Gastrocnemius medialis (tissue), 4 donors: ENCODE data around the gene ACTR3. TPM values are rescaled to one million over a fixed set of nuclear protein-coding genes. Genes with fewer than 3 reads are reported as not detected.

Experiments
- ATAC-seq, 2 donors: fragments of 150-250 bp; one replicate each; pipeline ENCODE4 v1.9.1; 2016
- DNase-seq, 2 donors: peaks; one replicate each; pipeline ENCODE4 v3.0.0-alpha.2; 2019
- H3K27ac ChIP-seq, 4 donors: fragments of 200-600 bp; sonication (generic); 1 replicate in 1 of 4; 2 replicates in 3 of 4; pipeline ENCODE4 v1.5.1; 2016 to 2018; ENCODE audit warnings: mild to moderate bottlenecking in 2 of 4, moderate library complexity in 1 of 4
- H3K27me3 ChIP-seq, 3 donors: fragments of 200-600 bp; sonication (generic) in 2 of 3; 1 replicate in 1 of 3; 2 replicates in 2 of 3; pipeline versions ENCODE4 v1.5.1 to v1.6.0; 2016 to 2019; ENCODE audit warnings: mild to moderate bottlenecking in 1 of 3, moderate library complexity in 1 of 3
- H3K36me3 ChIP-seq, 2 donors: fragments of 200-600 bp; sonication (generic) in 1 of 2; one replicate each; pipeline ENCODE4 v1.5.1; 2017 to 2018
- H3K4me1 ChIP-seq, 2 donors: fragments of 200-600 bp; sonication (generic) in 1 of 2; one replicate each; pipeline ENCODE4 v1.5.1; 2016 to 2017; ENCODE audit warnings: mild to moderate bottlenecking in 2 of 2
- H3K4me3 ChIP-seq, 4 donors: fragments of 200-600 bp; sonication (generic) in 3 of 4; 1 replicate in 1 of 4; 2 replicates in 3 of 4; pipeline ENCODE4 v1.5.1; 2016 to 2019; ENCODE audit warnings: mild to moderate bottlenecking in 2 of 4
- H3K9me3 ChIP-seq, 3 donors: fragments of 200-600 bp; sonication (generic) in 2 of 3; 1 replicate in 1 of 3; 2 replicates in 2 of 3; pipeline ENCODE4 v1.5.1; 2016 to 2019
- CTCF ChIP-seq, 5 experiments: fragments of 450-650 bp in 3 of 5; fragments of 200-600 bp in 2 of 5; sonication (generic) in 2 of 5; IDR thresholded peaks in 4 of 5; conservative IDR thresholded peaks in 1 of 5; 1 replicate in 4 of 5; 2 replicates in 1 of 5; pipeline ENCODE4 v1.5.1; 2016 to 2019; ENCODE audit warnings: antibody characterized with exemption in 5 of 5, mild to moderate bottlenecking in 3 of 5, moderate library complexity in 3 of 5
- POLR2A ChIP-seq, 2 donors: fragments of 450-650 bp; IDR thresholded peaks; one replicate each; pipeline ENCODE4 v1.6.1; 2017; ENCODE audit warnings: antibody characterized with exemption in 2 of 2, mild to moderate bottlenecking in 2 of 2, moderate library complexity in 2 of 2
- in situ Hi-C, 4 donors: fragments of 200-750 bp; cut with MboI; loops; one replicate each; pipeline versions ENCODE4 v1.15.0 to v1.8.0; 2017; ENCODE audit warnings: low sequenced_read_pairs in 4 of 4
- intact Hi-C: fragments of 100-400 bp; cut with DNase I; formaldehyde crosslinking; loops from one replicate; pipeline ENCODE4 v1.15.1; 2023; ENCODE audit warnings: low total_unique reads
- total RNA-seq, 4 donors: library from RNA; depleted of rRNA; stranded (reverse); fragments of >200 nt; gene quantifications; one replicate each; pipeline versions ENCODE4 v1.1.0 to v1.2.3, GENCODE V29; 2016

The ACTR3 gene
- total RNA-seq, 4 donors from 2014 or later: 39.3 to 75.0 (median 56.6) TPM

DNA sequence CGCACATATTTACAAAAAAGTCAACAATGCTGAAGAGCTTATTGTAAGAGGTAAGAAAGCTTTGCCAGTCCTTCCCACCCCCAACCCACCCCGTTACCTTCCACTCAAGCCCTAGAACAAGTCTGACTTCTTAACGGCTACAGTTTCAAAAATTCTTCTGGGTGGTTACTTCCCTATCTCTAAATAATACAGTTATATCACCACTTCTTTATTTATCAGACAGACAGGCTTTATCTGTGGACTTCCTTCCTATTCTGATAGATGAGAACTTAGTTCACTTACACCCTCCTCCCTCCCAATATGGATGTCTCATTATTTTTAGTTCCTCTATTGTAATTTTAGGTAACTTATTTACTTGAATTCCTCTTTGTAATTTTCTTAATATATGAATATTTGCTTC is 26.7 kb upstream of the ACTR3 start:
- no peak for DNase-seq
- intact Hi-C loops: no loop called here
- in situ Hi-C loops: no loop called here
- H3K4me3 ChIP-seq: no peak overlapping the region
- TF ChIP-seq POLR2A (IDR thresholded peaks at IDR 0.05) (no peak), CTCF (IDR thresholded peaks at IDR 0.05 in 4 of 5, conservative IDR thresholded peaks at IDR 0.05 in 1 of 5) (no peak)
- no peaks in the 10 kb centered on the region for H3K36me3 ChIP-seq
- no peaks in the 10 kb centered on the region for H3K27me3 ChIP-seq
- ATAC-seq: no peak
- no peaks in the 10 kb centered on the region for H3K4me1 ChIP-seq
- no peak overlapping the region for H3K27ac ChIP-seq
- no peaks in the 10 kb centered on the region for H3K9me3 ChIP-seq

- H3K4me3 ChIP-seq: no peak overlapping the region
- intact Hi-C loops: no loop called here
- no peaks in the 10 kb centered on the region for H3K27me3 ChIP-seq
- DNase-seq: no peak
- no peak for ATAC-seq
- H3K9me3 ChIP-seq: no peaks in the 10 kb centered on the region
- in situ Hi-C loops: no loop called here
- no peak overlapping the region for H3K27ac ChIP-seq
- TF ChIP-seq CTCF (IDR thresholded peaks at IDR 0.05 in 4 of 5, conservative IDR thresholded peaks at IDR 0.05 in 1 of 5) (no peak), POLR2A (IDR thresholded peaks at IDR 0.05) (no peak)
- H3K36me3 ChIP-seq: no peaks in the 10 kb centered on the region
- no peaks in the 10 kb centered on the region for H3K4me1 ChIP-seq
Measured at GRCh38 chr2:113867571-113867970, 22.3 kb upstream of the ACTR3 start.

DNA sequence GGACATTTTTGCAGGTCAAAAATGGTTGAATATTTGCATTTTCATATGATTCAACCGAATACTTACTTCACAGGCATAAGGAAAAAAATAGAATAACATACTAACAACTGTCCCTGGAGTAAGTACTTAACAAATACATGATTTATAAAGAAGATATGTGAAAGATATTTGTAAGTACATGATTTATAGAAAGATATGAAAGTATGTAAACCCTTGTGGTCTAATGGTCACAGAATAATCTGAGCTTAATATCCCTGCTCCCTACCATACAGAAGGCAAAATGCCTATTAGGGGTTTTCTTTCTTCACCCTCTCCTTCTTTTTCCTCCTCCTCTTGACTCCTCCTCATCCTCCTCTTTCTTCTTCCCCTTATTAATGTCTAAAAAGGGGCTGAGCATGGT is 20.6 kb upstream of the ACTR3 start:
- H3K9me3 ChIP-seq: no peaks in the 10 kb centered on the region

DNA sequence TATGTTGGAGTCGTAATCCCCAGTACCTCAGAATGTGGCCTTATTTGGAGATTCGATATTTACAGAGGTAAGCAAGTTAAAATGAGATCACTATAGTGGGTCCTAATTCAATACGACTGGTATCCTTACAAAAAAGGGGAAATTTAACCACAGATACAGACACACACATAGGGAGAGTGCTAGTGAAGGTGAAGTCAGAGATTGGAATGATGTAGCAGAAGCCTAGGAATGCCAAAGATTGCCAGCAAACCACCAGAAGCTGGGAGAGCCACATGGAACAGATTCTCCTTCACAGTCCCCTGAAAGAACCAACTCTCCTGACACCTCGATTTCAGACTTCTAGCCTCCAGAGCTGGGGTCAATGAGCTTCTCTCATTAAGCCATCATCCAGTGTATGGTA is 17.7 kb upstream of the ACTR3 start:
- no peaks in the 10 kb centered on the region for H3K4me1 ChIP-seq
- no peak overlapping the region for H3K27ac ChIP-seq
- intact Hi-C loops (no loop called here), in situ Hi-C loops (no loop called here)
- no peaks in the 10 kb centered on the region for H3K9me3 ChIP-seq
- TF ChIP-seq CTCF (IDR thresholded peaks at IDR 0.05 in 4 of 5, conservative IDR thresholded peaks at IDR 0.05 in 1 of 5): no peak
- no peak for TF ChIP-seq POLR2A (IDR thresholded peaks at IDR 0.05)
- H3K4me3 ChIP-seq: no peak overlapping the region
- no peaks in the 10 kb centered on the region for H3K27me3 ChIP-seq
- no peaks in the 10 kb centered on the region for H3K36me3 ChIP-seq
- ATAC-seq (no peak), DNase-seq (no peak)

More for the DNA sequence above, 20.6 kb upstream of the ACTR3 start:
- TF ChIP-seq POLR2A (IDR thresholded peaks at IDR 0.05) (no peak), CTCF (IDR thresholded peaks at IDR 0.05 in 4 of 5, conservative IDR thresholded peaks at IDR 0.05 in 1 of 5) (no peak)
- ATAC-seq: no peak
- Histone ChIP-seq H3K27me3 (no peaks in the 10 kb centered on the region), H3K4me3 (no peak overlapping the region), H3K4me1 (no peaks in the 10 kb centered on the region), H3K27ac (no peak overlapping the region), H3K36me3 (no peaks in the 10 kb centered on the region)
- intact Hi-C loops (no loop called here), in situ Hi-C loops (no loop called here)
- no peak for DNase-seq

GRCh38 chr2:113873867-113874266 is 16.0 kb upstream of the ACTR3 start:
- no peaks in the 10 kb centered on the region for H3K27me3 ChIP-seq
- H3K4me1 ChIP-seq: peaks cover 3 to 4% of the 10 kb centered on the region in 2 donors
- no peak for ATAC-seq
- in situ Hi-C loops: no loop called here
- intact Hi-C loops: no loop called here
- H3K9me3 ChIP-seq: no peaks in the 10 kb centered on the region
- H3K36me3 ChIP-seq: no peaks in the 10 kb centered on the region
- no peak overlapping the region for H3K27ac ChIP-seq
- TF ChIP-seq POLR2A (IDR thresholded peaks at IDR 0.05): no peak
- TF ChIP-seq CTCF (IDR thresholded peaks at IDR 0.05 in 4 of 5, conservative IDR thresholded peaks at IDR 0.05 in 1 of 5): no peak
- no peak for DNase-seq
- H3K4me3 ChIP-seq: no peak overlapping the region
